HG03108 (cell line): Measurements from ENCODE around the gene MKX.
"Not testable (repeated sequence)": the region's sequence is repeated elsewhere in the genome, so short reads cannot be mapped to it uniquely, and the experiment has no call there.

Source experiments
- ATAC-seq: cut with Tn5 transposase; IDR thresholded peaks from one replicate; pipeline ENCODE4 v1.9.1; 2021; ENCODE audit warnings: moderate library complexity; ENCODE audit not compliant: unreplicated experiment

Gene MKX

DNA sequence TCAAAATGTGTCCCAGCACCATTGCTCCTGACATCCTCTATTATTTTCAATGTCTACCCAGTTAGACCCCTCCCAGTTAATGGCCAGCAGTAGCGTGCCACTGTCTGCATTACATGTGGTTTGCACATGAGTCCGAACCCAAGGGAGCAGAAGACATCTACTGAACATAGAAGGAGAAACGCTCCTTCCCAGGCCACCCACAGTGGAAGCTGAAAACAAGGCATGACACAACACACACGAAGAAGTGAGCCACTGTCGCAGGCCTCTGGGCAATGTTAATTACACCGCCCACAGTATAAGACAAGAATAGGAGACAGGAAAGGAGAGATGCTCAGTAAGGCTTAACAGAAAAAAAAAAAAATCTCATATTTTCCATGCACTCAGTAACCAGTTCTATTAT is 50.5 kb downstream of the MKX start:
- ATAC-seq = no peak

DNA sequence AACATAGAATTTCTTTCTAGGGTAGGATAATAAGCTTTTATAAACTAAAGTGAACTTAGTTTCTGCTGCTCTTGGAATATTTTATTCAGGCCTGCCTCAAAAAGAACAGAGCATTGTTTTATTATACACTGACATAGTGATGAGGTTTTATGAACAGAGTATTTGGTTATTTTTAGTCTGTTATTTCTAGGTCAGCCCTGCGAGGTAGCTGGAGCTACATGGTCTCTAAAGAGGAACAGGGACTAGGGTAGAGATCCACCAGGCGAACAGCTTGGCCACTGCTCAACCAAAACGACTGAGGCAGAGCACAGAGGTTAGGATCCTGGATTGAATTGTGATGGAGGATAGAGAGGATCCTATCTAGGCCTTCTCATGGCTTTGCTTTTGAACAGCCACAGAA is 53.0 kb downstream of the MKX start:
- ATAC-seq = no peak

DNA sequence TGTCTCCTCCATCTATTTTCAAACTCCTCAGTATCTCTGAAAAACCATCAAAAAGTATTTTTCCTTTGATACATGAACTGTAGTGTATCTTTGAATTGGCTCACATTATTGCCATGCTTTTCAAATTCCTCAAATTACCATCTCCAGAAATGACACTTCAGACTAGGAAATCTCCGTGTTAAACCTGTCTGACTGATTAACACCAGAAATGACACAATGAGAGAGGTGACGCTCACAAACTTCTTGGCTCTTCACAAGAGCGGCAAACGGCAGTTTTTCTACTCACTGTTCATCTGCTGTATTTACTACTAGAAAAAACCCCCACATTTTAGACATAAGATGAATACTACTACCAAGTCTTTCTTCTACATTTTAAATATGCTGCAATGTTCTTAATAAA is 56.6 kb downstream of the MKX start:
- ATAC-seq = no peak

DNA sequence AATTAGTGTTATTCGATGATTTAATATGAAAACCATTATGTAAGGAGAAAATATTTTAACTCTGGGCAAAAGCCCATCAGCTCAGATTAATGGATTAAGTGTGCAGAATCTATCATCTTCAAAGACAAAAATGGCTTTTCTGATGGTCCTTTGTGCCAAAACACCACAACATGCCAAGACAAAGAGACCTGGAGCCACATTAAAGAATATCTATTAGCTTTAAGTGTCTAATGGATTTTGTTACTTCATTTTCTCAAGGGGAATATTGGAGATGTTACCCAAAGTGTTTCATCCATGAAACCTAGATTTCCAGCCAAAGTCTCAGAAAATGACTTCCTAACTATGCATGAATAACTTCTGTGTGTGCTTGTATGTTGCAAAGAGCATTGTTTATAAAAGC is 57.3 kb downstream of the MKX start:
- no peak for ATAC-seq

DNA sequence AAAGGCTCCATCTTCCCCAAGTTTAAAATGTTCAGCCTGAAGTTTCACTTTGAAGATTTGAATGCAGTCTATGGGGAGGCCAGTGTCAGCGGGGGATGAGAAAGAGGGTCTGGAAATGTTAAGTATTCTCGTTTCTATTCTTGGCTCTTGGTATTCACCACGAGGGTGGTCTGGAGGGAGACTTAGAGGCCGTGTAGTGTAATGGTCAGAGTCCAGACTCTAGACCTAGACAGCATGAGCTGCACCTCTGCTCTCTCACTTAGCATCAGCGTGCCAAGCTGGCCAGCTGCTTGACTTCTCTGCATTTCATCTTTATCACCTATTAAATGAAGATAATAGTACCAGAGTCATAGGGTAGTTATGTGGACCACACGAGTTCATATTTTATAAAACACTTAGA is 57.9 kb downstream of the MKX start:
- no peak for ATAC-seq

DNA sequence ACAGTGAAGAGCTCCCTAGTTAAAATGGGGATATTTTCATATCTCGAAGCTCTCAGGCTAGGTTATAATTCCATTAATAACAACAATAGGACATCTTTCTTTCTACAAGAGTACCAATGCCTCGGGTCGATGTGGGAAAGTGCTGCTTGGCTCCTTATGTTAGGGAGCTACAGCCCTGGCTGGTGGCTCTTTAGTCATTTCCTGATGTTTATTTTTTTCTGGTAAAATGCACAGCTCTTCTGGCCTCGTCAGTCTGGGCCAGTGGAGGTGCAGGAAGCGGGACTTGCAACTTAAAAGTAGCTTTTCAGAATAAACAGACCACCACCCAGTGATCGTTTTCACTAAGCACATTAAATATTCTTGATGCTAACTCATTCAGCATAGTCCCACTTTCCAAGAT is 58.3 kb downstream of the MKX start:
- ATAC-seq = no peak

DNA sequence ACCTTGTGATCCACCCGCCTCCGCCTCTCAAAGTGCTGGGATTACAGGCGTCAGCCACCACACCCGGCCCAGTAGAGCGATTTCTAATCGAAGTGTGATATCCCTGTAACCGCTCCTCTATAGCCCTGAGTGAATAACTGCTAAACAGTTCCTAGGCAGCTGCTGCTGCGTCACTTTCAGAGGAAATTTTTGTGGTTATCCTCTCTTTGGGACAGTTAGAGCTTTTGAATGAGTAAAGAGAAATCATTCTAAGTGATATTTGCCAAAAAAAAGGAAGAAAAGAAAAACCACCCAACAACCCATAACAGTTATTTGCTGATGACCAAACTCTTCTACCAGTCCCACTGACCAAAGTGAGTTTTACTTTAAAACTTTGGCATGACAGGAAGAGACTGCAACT is 59.9 kb downstream of the MKX start:
- no peak for ATAC-seq

DNA sequence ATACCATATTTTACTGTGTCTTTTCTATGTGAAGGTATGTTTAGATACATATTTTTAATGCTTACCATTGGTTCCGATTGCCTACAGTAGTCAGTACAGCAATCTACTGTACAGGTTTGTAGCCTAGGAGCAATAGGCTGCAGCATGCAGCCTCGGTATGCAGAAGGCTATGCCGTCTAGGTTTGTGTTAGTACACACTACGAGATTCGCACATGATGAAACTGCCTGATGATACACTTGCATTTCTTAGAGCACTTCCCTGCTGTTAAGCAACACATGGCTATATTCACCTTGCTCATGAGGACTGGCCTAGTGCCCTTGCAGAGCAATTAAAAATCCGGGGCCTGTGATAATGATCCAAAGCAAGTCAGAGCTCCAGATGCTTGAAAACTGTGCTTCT is 62.4 kb downstream of the MKX start:
- ATAC-seq = no peak

DNA sequence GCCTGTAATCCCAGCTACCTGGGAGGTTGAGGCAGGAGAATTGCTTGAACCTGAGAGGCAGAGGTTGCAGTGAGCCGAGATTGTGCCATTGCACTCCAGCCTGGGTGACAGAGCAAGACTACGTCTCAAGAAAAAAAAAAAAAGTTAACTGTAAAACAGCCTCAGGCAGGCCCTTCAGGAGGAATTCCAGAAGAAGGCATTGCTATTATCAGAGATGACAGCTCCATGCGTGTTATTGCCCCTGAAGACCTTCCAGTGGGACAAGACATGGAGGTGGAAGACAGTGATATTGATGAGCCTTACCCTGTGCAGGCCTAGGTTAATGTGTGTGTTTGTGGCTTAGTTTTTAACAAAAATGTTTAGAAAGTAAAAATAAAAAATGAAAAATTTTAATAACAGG is 63.8 kb downstream of the MKX start:
- ATAC-seq = not testable (repeated sequence)

DNA sequence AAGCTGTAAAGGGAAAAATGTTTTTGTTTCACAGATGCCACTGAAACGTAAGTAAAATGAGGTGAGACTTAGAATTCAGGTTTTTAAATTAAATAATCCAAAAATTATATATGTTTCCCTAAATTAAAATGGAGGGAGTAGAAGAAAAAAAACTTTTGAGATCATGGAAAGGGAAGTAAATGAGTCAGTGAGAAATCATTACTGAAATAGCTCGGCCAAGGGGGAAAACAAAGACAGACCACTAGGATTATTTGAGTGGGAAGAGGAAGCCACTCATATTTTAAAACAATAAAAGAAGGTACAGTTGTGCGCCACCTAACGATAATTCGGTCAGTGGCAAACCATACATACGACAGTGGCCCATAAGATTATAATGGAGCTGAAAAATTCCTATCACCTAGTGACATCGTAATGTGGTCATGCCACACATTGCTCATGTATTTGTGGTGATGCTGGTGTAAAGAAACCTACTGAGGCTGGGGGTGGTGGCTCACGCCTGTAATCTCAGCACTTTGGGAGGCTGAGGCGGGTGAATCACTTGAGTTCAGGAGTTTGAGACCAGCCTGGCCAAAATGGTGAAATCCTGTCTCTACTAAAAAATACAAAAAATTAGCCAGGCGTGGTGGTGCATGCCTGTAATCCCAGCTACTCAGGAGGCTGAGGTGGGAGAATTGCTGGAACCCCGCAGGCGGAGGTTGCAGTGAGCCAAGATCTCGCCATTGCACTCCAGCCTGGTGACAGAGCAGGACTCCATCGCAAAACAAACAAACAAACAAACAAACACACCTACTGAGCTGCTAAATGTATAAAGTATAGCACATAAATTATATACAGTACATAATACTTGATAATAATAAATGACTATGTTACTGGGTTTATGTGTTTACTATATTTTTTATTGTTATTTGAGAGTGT is 64.7 kb downstream of the MKX start:
- ATAC-seq = no peak

DNA sequence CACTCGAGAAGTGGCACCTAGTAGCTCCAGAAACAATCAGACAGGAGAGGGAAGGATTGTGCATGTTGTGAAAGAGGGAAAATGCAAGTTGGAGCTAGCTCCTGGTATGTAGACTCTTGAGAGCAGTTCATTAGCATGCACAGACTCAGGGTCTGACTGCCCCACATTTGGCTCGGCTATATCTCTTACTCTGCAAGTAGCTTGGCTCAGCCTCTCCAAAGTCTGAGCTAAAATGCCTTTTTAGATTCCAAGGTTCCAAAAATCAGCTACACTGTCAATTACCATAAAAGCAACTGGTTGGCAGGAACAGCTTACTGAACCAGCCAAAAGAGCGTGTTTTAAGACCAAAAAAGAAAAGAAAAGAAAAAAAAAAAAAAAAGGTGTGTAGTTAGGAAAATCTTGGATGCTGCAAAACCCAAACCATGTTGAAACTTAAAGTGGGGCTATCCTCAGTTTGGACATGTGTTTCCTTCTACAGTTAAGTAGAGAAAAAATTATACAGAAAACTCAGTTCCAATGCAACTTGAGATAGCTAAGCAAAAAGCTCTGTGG is 65.5 kb downstream of the MKX start:
- no peak for ATAC-seq

DNA sequence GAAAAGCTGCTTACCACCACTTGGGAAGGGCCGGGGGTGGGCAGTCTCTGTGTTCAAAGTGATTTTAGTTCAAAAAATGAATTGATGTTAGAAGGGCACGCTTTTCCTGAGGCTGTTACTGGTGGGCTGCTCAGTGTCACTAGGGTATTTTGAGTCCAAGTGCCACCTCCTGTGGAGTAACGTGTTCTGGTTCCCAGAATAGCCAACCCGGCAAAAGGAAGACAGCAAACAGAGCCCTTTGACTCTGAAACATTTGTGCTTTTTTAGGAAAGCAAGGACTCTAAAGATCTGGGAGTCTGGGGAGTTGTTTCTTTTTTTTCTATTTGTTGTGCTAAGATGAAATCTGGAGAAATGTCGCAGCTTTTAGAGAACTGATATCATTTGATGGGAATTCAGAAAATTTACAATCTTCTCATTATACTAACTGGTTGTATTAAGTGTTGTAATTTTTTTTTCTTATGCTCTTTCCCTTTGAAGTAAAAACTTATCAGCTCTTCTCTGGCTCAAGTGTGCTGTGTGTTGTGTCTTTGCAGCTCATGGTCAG is 66.2 kb downstream of the MKX start:
- ATAC-seq = no peak

DNA sequence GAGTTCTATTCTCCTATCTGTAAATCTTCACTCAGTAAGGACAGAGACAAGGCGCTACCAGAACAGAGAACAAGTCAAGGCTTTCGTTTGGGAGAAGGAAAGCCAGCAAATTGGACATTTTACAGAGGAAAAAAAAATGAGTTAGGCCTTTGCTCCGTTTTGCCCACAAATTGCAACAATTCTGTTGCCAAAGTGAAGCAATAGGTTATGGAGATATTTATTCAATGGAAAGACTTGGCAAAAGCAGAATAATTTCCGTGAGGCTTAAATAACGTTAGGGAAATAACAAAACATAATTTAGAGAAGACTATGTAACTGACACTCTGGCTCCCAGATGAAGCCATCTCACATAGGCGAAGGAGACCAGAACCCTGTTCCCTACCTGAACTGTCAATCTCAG is 67.5 kb downstream of the MKX start:
- ATAC-seq = no peak

DNA sequence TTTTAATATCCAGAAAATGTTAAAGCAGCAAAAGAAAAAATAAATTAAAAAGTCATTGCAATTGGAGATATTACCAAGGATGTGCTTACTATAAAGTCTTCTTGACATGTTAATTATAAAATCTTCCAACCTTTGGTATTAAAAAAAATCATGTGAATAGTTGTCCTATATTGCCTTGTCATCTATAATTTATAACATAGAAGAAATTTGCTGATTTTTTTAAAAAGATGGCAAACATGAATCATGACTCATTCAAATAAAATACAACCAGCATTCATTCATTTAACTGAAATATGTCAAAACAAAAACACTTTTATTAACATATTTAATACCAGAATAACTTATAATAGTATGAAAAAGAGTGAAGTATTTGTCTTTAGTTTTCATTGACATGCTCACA is 72.6 kb downstream of the MKX start:
- no peak for ATAC-seq

DNA sequence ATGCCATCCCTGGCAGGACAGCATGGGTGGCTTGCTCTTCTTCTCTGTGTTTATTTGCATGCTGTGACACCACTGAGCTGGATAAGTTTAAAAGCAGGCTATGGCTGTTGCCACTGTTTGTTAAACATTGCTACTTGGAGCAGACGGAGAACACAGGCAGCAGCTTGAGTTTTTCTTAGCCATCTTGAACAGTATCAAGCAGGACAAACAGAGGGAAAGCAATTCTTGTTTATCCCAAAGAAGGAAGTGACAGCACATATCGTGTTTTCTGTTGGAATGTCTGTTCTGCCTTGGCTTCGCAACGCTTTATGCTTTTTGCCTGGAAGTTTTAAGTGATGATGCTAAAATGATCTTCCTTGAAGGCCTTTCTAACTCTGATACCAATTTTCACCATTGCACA is 73.8 kb downstream of the MKX start:
- no peak for ATAC-seq

DNA sequence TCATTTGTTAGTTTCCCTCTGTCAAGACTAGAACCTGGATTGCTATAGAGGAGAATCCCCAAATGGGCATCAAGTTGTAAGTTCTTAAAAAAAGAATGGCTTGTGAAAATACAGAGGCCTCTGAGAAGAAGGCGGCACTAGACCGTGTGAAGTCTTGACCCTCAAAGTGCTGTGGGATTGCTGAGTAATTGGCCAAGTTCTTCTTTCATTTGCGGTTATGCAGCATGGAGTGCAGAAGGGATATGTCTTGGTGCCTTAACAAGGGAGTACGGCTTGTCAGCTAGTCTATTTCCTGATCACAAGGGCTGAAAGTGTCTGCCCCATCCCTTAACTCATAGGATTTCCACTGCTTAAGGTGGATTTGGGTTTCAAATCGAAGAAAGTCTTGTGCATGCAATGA is 81.2 kb downstream of the MKX start:
- ATAC-seq = no peak

DNA sequence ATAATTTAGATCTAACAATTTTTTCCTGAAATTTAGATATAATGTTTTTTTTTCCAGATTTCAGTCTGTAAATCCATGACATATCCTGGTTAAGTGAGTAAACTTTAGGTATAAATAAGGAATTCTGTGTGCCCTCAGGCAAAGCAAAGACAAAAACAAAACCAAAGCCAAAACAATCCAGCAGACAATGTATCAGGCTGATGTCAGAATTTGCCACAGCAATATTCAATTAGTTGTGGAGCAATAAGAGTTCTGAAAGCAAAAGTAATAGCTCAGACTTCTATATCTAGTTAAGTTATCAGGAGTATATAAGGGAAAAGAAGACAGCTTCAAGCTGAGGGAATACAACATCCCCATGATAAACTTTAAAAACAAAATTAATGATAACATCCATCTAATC is 82.0 kb downstream of the MKX start:
- ATAC-seq = no peak

DNA sequence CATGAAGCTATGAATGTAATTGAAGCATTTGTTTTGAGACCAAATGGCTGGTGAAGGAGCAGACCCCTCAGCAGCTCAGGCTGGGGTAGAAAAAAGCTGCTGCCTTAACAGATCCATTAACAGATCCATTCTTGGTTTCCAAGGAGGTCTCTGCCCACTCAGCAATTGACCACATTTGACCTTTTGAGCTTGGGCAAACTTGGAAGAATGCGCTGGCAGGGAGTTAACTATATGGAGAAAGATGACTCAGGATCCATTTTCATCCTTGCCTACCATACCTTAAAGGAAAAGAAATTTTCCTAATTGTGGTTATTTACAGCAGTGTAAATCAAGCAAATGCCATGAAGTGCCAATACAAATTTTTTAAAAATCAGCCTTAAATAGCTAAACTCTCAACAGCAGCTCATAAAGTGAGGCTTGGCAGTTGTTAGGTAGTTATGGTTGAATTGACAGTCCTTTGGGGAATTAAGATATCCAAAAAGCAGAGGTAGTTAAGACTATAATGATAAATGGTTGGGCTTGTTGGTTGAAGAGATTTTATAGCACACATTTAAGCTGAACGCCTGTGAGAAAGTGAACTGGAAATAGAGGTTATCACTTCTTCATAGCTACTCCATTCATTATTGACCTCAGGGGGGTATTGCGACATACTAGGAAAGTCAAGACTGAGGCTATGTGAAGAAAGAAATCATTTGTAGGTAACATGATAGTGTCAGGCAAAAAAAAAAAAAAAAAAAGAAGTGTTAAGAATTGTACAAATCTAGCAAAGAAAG is 83.9 kb downstream of the MKX start:
- no peak for ATAC-seq

DNA sequence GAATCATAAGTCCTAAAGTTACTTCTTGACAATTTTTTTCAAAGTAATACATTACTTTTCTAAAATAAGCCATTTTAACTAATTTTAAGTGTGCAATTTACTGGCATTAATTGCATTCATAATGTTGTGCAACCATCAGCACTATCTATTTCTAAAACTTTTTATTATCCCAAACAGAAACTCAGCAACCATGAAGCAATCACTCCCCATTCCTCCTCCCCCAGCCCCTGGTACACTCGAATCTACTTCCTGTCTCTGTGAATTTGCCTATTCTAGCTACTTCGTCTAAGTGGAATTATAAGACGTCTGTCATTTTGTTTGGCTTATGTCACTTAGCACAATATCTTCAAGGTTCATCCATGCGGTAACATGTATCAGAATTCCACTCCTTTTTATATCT is 84.9 kb downstream of the MKX start:
- no peak for ATAC-seq

DNA sequence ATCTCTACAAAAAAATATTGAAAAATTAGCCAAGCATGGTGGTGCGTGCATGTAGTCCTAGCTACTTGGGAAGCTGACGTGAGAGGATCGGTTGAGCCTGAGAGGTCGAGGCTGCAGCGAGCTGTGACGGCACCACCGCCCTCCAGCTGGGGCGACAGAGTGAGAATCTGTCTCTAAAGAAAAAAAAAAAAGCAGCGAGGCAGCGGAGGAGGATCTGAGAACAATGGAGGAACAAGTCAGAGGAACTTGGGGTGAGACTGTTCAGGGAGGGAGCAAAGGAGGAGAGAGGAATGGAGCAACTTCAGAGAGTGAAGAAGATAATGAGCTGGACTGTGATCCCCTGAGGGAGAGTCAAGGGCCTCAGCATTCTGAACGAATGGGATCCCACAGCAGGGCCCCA is 85.4 kb downstream of the MKX start:
- no peak for ATAC-seq

DNA sequence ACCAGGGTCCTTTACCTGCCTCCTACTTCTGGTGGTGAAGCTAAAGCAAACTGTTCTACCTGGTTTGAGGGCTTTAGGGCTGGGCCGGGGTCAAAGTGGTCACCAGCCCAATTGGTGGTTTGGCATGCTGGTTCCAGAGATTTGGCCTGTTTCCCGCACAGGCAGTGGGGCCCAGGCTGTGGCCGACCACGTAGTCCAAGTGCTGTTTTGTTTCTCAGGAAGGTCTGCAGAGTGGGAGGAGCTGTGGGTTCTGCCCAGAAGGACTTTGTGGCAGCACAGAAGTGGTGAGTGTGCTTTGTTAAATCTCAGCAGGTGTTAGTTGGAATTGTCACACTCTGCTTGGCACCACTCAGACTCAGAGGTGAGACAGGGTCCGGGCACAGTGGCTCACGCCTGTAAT is 85.8 kb downstream of the MKX start:
- no peak for ATAC-seq

DNA sequence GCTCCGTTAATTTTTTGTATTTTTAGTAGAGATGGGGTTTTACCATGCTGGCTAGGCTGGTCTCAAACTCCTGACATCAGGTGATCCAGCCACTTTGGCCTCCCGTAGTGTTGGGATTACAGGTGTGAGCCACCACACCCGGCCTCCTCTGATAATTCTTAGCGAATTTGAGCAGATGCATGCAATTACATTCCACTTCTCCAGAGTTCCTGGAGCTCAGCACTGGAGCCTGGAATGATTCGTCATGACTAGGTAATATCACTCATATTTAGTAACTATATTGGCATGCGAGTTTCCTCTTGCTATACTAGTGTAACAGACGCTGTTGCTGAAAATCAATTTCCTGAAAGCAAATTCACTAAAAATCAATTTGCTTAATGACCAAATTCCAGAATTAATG is 86.8 kb downstream of the MKX start:
- no peak for ATAC-seq
